Ascending aorta (tissue), 2 donors: Measurements from ENCODE around the gene ENTPD2. TPM values are rescaled to one million over a fixed set of nuclear protein-coding genes. Genes with fewer than 3 reads are reported as not detected.

Experiments
- DNase-seq, 2 donors: peaks; one replicate each; pipeline ENCODE4 v3.0.0-alpha.2; 2019; ENCODE audit warnings: low spot score in 2 of 2
- H3K27ac ChIP-seq, 2 donors: fragments of 200-600 bp; sonication (generic); one replicate each; pipeline ENCODE4 v1.5.1; 2016 to 2017; ENCODE audit warnings: mild to moderate bottlenecking in 1 of 2
- H3K27me3 ChIP-seq: fragments of 200-600 bp; sonication (generic); one replicate; pipeline ENCODE4 v1.5.1; 2017
- H3K36me3 ChIP-seq, 2 donors: fragments of 200-600 bp; sonication (generic); one replicate each; pipeline ENCODE4 v1.5.1; 2016
- H3K4me1 ChIP-seq, 2 donors: fragments of 200-600 bp; sonication (generic); one replicate each; pipeline ENCODE4 v1.5.1; 2016 to 2017; ENCODE audit warnings: mild to moderate bottlenecking in 1 of 2
- H3K4me3 ChIP-seq, 2 donors: fragments of 200-600 bp; sonication (generic); one replicate each; pipeline ENCODE4 v1.5.1; 2016 to 2017; ENCODE audit warnings: mild to moderate bottlenecking in 1 of 2
- H3K9me3 ChIP-seq, 2 donors: fragments of 200-600 bp; sonication (generic); one replicate each; pipeline ENCODE4 v1.5.1; 2016
- intact Hi-C: fragments of 100-400 bp; cut with DNase I; formaldehyde crosslinking; loops from one replicate; pipeline ENCODE4 v1.15.1; 2023
- total RNA-seq: library from RNA; depleted of rRNA; stranded (reverse); fragments of >200 nt; gene quantifications from one replicate; pipeline ENCODE4 v1.1.0, GENCODE V29; 2016
- TF ChIP-seq, protein P1 (sequence below), 3 experiments: fragments of 200-600 bp in 2 of 3; fragments of 450-650 bp in 1 of 3; sonication (generic) in 2 of 3; IDR thresholded peaks; one replicate each; pipeline ENCODE4 v1.5.1; 2016 to 2019; ENCODE audit warnings: antibody characterized with exemption in 3 of 3, mild to moderate bottlenecking in 1 of 3, moderate library complexity in 1 of 3

The ENTPD2 gene
- total RNA-seq, 1 donor from 2014 or later: not detected

DNA sequence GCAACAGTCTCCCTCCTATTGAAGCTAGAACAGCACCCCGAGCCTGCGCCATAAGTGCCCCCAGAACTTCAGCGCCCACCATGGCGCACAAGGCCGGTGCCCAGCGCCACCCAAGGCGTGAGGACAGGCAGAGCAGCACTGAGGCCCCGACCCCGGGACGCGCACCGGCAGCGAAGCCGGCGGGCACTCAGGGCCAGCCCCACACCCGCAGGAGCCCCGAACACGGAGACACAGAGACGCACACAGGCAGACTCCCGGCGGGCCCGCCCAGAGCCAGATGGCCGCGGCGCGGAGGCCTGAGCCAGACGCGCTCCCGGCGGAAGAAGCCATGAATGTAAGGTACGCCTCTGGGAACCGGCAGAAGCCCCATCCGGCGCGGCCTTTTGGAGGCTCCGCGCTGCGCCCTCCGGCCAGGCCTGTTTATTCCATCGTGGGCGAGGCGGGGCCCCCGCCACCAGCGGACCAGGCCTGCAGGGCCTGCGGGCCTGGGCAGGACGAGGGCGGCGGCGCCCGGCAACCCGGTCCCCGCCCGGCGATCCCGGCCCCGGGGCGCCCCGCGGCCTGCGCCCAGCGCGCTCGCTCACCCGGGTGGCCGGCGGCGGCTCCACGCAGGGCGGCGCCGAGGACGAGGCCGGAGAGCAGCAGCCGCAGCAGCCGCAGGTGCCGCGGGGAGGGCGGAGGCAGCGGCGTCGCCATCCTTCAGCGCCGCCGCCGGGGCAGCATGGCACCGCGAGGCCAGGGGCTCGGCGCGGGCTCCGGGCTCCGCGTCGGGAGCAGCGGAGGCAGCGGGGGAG lies 8.4 kb downstream of the ENTPD2 start:
- peaks cover 18% of the 10 kb centered on the region for H3K27me3 ChIP-seq
- H3K27ac ChIP-seq: peak overlapping the region; percentile 29 to 49
- peaks cover 3 to 8% of the 10 kb centered on the region in 2 donors for H3K36me3 ChIP-seq
- peaks cover 5 to 20% of the 10 kb centered on the region in 2 donors for H3K4me1 ChIP-seq
- TF ChIP-seq, protein P1, sequence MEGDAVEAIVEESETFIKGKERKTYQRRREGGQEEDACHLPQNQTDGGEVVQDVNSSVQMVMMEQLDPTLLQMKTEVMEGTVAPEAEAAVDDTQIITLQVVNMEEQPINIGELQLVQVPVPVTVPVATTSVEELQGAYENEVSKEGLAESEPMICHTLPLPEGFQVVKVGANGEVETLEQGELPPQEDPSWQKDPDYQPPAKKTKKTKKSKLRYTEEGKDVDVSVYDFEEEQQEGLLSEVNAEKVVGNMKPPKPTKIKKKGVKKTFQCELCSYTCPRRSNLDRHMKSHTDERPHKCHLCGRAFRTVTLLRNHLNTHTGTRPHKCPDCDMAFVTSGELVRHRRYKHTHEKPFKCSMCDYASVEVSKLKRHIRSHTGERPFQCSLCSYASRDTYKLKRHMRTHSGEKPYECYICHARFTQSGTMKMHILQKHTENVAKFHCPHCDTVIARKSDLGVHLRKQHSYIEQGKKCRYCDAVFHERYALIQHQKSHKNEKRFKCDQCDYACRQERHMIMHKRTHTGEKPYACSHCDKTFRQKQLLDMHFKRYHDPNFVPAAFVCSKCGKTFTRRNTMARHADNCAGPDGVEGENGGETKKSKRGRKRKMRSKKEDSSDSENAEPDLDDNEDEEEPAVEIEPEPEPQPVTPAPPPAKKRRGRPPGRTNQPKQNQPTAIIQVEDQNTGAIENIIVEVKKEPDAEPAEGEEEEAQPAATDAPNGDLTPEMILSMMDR (IDR thresholded peaks at IDR 0.05): no peak
- H3K9me3 ChIP-seq: no peaks in the 10 kb centered on the region
- intact Hi-C loops: loop anchor here (2.0 kb wide), 1 partner anchor 19 kb away; no protein-coding TSS in a partner anchor
- peak overlapping the region; percentile 72 to 81 for H3K4me3 ChIP-seq
- DNase-seq: no peak

- no peaks in the 10 kb centered on the region for H3K9me3 ChIP-seq
- H3K4me3 ChIP-seq: peak overlapping the region; percentile 72 to 81
- H3K27ac ChIP-seq: no peak overlapping the region
- peaks cover 11 to 16% of the 10 kb centered on the region in 2 donors for H3K36me3 ChIP-seq
- peaks cover 17% of the 10 kb centered on the region for H3K27me3 ChIP-seq
- no peak for DNase-seq
- TF ChIP-seq, protein P1 (IDR thresholded peaks at IDR 0.05): no peak
- intact Hi-C loops: no loop called here
- peaks cover 5 to 20% of the 10 kb centered on the region in 2 donors for H3K4me1 ChIP-seq
These were observed 9.2 kb downstream of the ENTPD2 start for GRCh38 chr9:137044502-137045177.

- TF ChIP-seq, protein P1 (IDR thresholded peaks at IDR 0.05): no peak
- peaks cover 17 to 22% of the 10 kb centered on the region in 2 donors for H3K36me3 ChIP-seq
- intact Hi-C loops: no loop called here
- H3K27me3 ChIP-seq: peaks cover 11% of the 10 kb centered on the region
- H3K4me3 ChIP-seq: peak overlapping the region in 1 of 2 donors; percentile 72
- peaks cover 5 to 20% of the 10 kb centered on the region in 2 donors for H3K4me1 ChIP-seq
- DNase-seq: no peak
- no peaks in the 10 kb centered on the region for H3K9me3 ChIP-seq
- H3K27ac ChIP-seq: peak overlapping the region in 1 of 2 donors; percentile 53
These were observed 9.8 kb downstream of the ENTPD2 start for GRCh38 chr9:137044037-137044436.

DNA sequence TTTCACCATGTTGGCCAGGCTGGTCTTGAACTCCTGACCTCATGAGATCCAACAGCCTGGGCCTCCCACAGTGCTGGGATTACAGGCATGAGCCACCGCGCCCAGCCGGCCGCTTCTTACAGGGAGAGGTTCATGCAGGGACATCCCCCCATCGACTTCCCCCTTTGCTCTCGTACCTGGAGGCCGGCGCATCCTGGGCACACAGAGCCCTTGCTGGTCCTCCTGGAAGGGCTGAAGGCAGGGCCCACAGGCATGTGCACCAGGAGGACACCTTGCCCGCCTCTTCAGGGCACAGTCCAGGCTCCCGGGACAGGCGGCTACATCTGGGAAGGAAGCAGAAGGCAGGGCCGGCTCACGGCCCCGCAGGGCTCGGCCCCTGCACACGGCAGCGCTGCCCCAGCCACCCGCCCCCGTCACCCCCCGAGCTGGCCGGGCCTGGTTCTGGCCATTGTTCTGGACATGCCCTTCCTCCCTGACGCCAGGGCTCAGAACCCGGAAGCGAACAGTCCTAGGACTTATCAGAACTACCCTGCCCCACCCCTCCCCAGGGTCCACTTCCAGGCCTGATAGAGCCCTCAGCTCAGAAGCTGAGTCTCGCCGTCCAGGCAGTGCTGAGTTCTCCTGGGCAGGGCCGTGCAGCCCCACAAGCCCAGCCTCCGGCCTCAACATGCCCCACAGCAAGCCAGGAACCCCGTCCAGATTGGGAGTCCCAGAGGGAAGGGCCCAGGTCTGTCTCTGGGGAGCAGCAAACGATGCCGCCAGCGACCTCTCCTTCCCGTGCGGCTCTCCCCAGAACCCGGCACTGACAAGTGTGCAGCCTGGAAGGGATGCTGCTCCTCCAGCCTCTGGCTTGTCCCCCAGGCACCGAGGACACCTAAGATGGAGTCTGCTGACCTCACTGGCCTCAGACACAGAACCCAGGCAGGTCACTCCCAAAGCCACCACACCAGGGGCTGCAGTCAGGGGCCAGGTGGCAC lies 10.8 kb downstream of the ENTPD2 start:
- H3K36me3 ChIP-seq: peaks cover 18 to 27% of the 10 kb centered on the region in 2 donors
- H3K4me1 ChIP-seq: peaks cover 5 to 20% of the 10 kb centered on the region in 2 donors
- peaks cover 5% of the 10 kb centered on the region for H3K27me3 ChIP-seq
- DNase-seq: no peak
- TF ChIP-seq, protein P1 (IDR thresholded peaks at IDR 0.05): no peak
- peak overlapping the region in 1 of 2 donors; percentile 53 for H3K27ac ChIP-seq
- intact Hi-C loops: no loop called here
- H3K4me3 ChIP-seq: no peak overlapping the region
- no peaks in the 10 kb centered on the region for H3K9me3 ChIP-seq

DNA sequence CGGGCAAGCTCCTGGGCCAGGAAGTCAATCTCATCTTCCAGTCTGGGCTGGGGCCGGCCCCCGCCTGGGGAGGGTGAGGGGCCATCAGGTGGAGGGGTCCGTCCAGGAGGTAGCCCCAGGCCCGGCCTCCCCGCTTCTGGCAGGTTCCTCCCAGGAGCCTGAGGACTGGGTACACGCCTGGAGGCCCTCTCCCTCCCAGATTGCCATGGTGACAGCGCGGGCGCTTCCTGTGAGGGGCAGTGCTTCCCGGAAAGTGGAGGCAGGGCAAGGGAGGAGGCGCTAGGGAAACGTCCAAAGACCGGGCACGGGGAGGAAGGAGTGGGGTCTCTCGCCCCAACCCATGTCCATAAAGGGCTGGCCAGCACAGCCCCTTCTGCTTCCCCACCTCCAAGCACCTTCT lies 12.7 kb downstream of the ENTPD2 start:
- TF ChIP-seq, protein P1 (IDR thresholded peaks at IDR 0.05): no peak
- peaks cover 18 to 27% of the 10 kb centered on the region in 2 donors for H3K36me3 ChIP-seq
- no peak overlapping the region for H3K4me3 ChIP-seq
- no peaks in the 10 kb centered on the region for H3K27me3 ChIP-seq
- no peak for DNase-seq
- H3K4me1 ChIP-seq: peaks cover 5 to 15% of the 10 kb centered on the region in 2 donors
- intact Hi-C loops: no loop called here
- peak overlapping the region in 1 of 2 donors; percentile 17 for H3K27ac ChIP-seq
- no peaks in the 10 kb centered on the region for H3K9me3 ChIP-seq
